LNCAP (cell line): Measurements from ENCODE around the gene TAS2R39.

ENCODE experiments used
- CTCF ChIP-seq: fragments of 450-650 bp; IDR thresholded peaks from 2 replicates; pipeline ENCODE4 v1.5.1; 2017; ENCODE audit warnings: mild to moderate bottlenecking

The TAS2R39 gene

GRCh38 chr7:143183024-143183423 lies at the start of gene TAS2R39:
TAS2R39 (plus strand) TSS chr7:143183419; CDS start chr7:143183419, 0 bp downstream.
- TF ChIP-seq CTCF: no peak

DNA sequence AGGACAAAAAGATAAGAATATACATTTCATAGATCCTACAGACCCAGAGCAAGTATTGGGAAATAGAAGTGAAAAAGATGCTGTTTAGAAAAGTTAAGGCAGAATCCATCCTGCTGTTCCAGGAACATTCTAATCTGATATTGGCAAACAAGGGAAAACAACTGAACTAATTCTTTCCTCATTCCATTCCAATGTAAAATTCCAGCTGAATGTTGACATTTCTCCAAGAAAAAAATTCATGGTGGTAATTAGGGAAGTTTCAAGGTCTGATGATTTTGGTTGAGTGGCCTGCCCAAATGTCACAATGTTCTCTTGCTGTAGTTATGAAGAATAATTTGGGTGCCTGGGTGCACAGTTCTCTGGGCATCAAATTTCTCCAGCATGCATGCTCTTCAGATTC lies 36.1 kb upstream of the TAS2R39 start:
- no peak for TF ChIP-seq CTCF

DNA sequence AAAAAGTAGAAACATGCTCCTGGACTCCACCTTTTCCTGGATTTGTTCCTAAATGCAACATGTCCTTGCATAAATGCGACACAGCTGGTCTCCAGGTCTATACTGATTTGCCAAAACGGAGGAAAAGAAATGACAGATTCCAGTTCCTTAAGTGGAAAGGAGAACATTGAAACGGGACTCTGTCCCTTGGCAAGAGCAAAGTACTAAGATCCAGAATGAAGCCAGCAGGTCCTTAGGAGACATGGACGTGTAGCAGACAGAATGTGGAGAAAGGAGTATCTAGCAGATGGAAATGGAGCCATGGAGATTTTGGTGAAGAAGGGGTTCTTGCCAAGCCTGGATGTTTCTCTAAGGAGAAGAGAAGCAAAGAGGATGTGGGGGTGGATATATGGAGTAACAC lies 35.2 kb upstream of the TAS2R39 start:
- TF ChIP-seq CTCF: no peak

DNA sequence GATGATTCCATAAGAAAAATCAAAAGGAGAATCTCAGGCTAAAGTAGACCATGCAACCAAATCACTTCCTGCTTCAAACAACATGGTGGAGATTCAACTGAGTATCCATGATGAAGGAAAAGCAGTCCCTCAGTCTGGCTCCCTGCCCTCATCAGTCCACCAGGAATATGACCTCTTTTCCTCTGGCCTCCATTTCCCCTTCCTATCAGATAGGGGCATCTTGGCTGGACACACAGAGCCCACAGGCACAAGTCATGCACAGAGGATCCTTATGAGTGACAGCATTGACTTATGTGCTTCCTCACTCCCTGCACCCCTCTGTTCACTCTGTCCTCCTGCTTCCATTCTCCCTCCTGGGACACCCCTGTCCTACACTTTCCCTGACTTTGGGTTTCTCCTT lies 34.6 kb upstream of the TAS2R39 start:
- no peak for TF ChIP-seq CTCF

DNA sequence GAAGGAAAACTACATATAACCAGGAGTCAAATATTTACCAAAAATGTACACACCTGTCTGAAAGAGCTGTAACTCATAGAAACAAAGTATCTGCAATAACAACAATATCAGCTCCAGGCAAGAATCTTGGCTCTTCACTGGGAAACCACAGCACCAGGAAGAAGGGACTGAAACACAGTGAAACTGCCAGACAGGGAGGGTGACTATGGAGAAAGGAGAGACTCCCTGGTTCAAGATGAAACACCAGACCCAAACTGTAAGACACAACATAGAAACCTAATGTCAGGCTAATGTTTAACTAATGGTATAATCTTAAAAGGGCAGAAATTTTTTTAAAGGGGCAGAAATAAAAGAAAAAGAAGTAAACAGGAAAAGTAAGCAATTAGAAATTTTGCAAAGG lies 11.5 kb upstream of the TAS2R39 start:
- no peak for TF ChIP-seq CTCF

DNA sequence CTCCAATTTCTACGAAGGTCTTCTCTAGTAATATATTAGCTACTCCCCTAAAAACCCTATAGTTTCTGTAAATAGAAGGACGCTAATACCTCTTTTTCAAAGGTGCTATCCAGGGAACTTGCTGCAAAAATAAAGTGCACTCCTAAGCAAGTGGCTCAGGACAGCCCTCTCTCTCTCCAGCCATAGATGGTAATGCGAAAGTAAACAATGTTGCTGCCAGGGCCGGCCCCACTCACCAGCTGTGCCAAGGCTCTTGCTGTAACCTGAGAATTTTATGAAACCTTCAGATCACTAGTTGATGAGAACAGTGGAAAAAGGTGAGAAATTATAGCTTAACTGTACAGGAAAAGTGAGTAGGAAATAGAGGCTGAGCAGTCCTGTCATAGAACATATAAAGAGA lies 10.9 kb upstream of the TAS2R39 start:
- TF ChIP-seq CTCF: no peak

DNA sequence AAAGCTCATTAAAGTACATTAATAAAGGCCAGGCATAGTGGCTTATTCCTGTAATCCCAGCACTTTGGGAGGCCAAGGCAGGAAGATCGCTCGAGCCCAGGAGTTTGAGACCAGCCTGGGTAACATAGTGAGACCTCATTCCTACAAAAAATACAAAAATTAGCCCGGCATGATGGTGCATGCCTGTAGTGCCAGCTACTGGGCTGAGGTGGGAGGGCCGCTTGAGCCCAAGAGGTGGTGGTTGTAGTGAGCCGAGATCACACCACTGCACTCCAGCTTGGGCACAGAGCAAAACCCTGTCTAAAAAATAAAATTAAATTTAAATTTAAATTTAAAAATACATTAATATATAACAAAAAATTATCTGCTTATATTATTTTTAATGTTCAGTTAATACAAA lies 7.1 kb upstream of the TAS2R39 start:
- TF ChIP-seq CTCF: no peak

DNA sequence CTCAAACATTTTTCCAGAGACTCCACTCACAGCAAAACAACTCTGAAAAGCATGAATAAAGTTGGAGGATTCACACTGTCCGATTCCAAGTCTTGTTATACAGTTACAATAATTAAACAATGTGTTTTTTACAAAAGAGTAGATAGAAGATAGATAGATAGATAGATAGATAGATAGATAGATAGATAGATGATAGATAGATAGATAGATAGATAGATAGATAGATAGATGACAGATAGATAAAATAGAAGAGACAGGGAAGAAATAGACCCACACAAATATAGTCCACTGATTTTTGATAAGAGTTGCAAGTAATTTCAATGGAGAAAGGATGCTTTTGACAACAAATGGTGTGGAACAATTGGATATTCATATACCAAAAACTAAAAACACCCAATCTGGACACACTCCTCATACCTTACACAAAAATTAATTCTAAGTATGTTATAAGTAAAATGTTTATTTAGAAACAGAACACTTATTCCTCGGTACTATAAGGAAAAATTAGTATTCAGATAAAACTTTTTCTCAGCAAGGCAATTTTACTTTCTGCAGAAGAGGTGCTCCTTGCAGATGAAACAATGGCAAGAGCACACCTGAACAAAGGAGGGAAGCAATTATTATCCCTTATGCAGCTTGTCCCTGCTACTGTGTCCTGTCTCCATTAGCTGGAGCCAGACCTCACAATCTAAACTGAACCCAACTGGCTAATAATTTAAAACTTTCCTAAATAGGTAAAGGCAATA lies 5.7 kb upstream of the TAS2R39 start:
- no peak for TF ChIP-seq CTCF
